B cell (primary cell): ENCODE measurements around the gene SFXN1. TPM values are rescaled to one million over a fixed set of nuclear protein-coding genes. Genes with fewer than 3 reads are reported as not detected.

ENCODE experiments used
- ATAC-seq: fragments of 200-7000 bp; cut with Tn5 transposase; one replicate; pipeline ENCODE4 v1.10.0; 2021; ENCODE audit warnings: low read depth, mild to moderate bottlenecking, moderate number of reproducible peaks, moderate library complexity
- CTCF ChIA-PET: fragments of 350-600 bp; sonication (Branson Sonifier 250); formaldehyde crosslinking; loops from one replicate; lab custom pipeline; 2021; ENCODE audit warnings: antibody characterized with exemption, inconsistent platforms; lab: Charles Lee
- POLR2A ChIA-PET: fragments of 350-600 bp; sonication (Branson Sonifier 250); formaldehyde crosslinking; loops from one replicate; lab custom pipeline; 2021; ENCODE audit warnings: antibody characterized with exemption; lab: Charles Lee
- DNase-seq: peaks from one replicate; pipeline ENCODE4 v3.0.0; 2013
- H2AFZ ChIP-seq: 2 replicates; pipeline ENCODE4 v1.6.1; 2012; ENCODE audit warnings: mild to moderate bottlenecking, low read depth, low read length; ENCODE audit not compliant: insufficient read depth, poor library complexity, severe bottlenecking
- H3K27ac ChIP-seq, 2 donors: 1 replicate in 1 of 2; 2 replicates in 1 of 2; pipeline ENCODE4 v1.5.1; 2012 to 2013; ENCODE audit warnings: low read length in 2 of 2, mild to moderate bottlenecking in 2 of 2, moderate library complexity in 1 of 2
- H3K27me3 ChIP-seq, 4 experiments: fragments of 200-600 bp in 1 of 4; sonication (generic) in 1 of 4; replicated peaks in 1 of 4; 1 replicate in 2 of 4; 2 replicates in 2 of 4; pipeline versions ENCODE4 v1.6.1 to v1.7.0; 2013 to 2016; ENCODE audit warnings: low read length in 3 of 4, mild to moderate bottlenecking in 2 of 4, mixed read lengths in 1 of 4, moderate library complexity in 1 of 4; ENCODE audit not compliant: insufficient read depth in 4 of 4, control insufficient read depth in 3 of 4; ENCODE audit errors: control extremely low read depth in 1 of 4
- H3K36me3 ChIP-seq, 2 experiments: replicated peaks in 1 of 2; 1 replicate in 1 of 2; 2 replicates in 1 of 2; pipeline versions ENCODE4 v1.6.1 to v1.7.1; 2013; ENCODE audit warnings: low read length in 1 of 2; ENCODE audit not compliant: insufficient read depth in 2 of 2, control insufficient read depth in 1 of 2; ENCODE audit errors: control extremely low read depth in 1 of 2, extremely low read depth in 1 of 2
- H3K4me1 ChIP-seq, 2 donors: fragments of 200-600 bp in 1 of 2; sonication (generic) in 1 of 2; 1 replicate in 1 of 2; 2 replicates in 1 of 2; pipeline versions ENCODE4 v1.5.1 to v1.6.1; 2013 to 2017; ENCODE audit warnings: low read length in 2 of 2; ENCODE audit not compliant: control insufficient read depth in 2 of 2, insufficient read depth in 2 of 2
- H3K4me2 ChIP-seq: replicated peaks from 2 replicates; pipeline ENCODE3; 2012; ENCODE audit warnings: mild to moderate bottlenecking, low read depth, low read length; ENCODE audit not compliant: poor library complexity, severe bottlenecking
- H3K4me3 ChIP-seq, 5 experiments: fragments of 200-600 bp in 1 of 5; sonication (generic) in 1 of 5; 1 replicate in 3 of 5; 2 replicates in 2 of 5; pipeline versions ENCODE4 v1.5.1 to v1.7.0; 2011 to 2016; ENCODE audit warnings: low read length in 4 of 5, mild to moderate bottlenecking in 4 of 5, low read depth in 2 of 5, control low read depth in 1 of 5, moderate library complexity in 1 of 5; ENCODE audit not compliant: insufficient read depth in 1 of 5; ENCODE audit errors: control extremely low read depth in 1 of 5, extremely low read depth in 1 of 5
- H3K79me2 ChIP-seq: fragments of 200-600 bp; sonication (generic); one replicate; pipeline ENCODE4 v1.6.0; 2016; ENCODE audit warnings: low read length; ENCODE audit not compliant: control insufficient read depth, insufficient read depth
- H3K9ac ChIP-seq: fragments of 200-600 bp; sonication (generic); 2 replicates; pipeline ENCODE4 v1.6.1; 2017; ENCODE audit warnings: mild to moderate bottlenecking, low read length, moderate library complexity
- H3K9me3 ChIP-seq, 3 donors: one replicate each; pipeline versions ENCODE4 v1.6.1 to v1.7.1; 2013; ENCODE audit warnings: low read length in 2 of 3; ENCODE audit not compliant: control insufficient read depth in 2 of 3, insufficient read depth in 1 of 3; ENCODE audit errors: control extremely low read depth in 1 of 3
- H4K20me1 ChIP-seq: 2 replicates; pipeline ENCODE4 v1.6.0; 2012; ENCODE audit warnings: mild to moderate bottlenecking, low read length; ENCODE audit not compliant: insufficient read depth, control insufficient read depth, poor library complexity, severe bottlenecking
- H3K27ac Mint-ChIP-seq: one replicate; pipeline ENCODE4 v1.8.0; 2021; ENCODE audit warnings: mixed read lengths
- H3K27me3 Mint-ChIP-seq: one replicate; pipeline ENCODE4 v1.8.0; 2021; ENCODE audit warnings: mixed read lengths
- H3K4me1 Mint-ChIP-seq: one replicate; pipeline ENCODE4 v1.8.0; 2021; ENCODE audit warnings: mixed read lengths
- H3K4me3 Mint-ChIP-seq: one replicate; pipeline ENCODE4 v1.8.0; 2021; ENCODE audit warnings: mixed read lengths
- H3K9me3 Mint-ChIP-seq: one replicate; pipeline ENCODE4 v1.8.0; 2022; ENCODE audit warnings: mixed read lengths; ENCODE audit not compliant: insufficient read depth
- EZH2 ChIP-seq: IDR thresholded peaks from 2 replicates; pipeline ENCODE4 v1.6.1; 2012; ENCODE audit warnings: borderline replicate concordance, low read depth, mild to moderate bottlenecking, moderate library complexity, low read length; ENCODE audit not compliant: insufficient read depth, poor library complexity, severe bottlenecking
- WGBS: methylation state at CpG from one replicate; pipeline ENCODE4 v1.1.5; 2013; ENCODE audit warnings: missing lambda C conversion rate; ENCODE audit not compliant: insufficient coverage; 5-methylcytosine and 5-hydroxymethylcytosine counted together
- intact Hi-C: fragments of 100-400 bp; cut with micrococcal nuclease; formaldehyde crosslinking; loops from one replicate; pipeline ENCODE4 v1.10.0; 2022
- polyA plus RNA-seq: library from polyadenylated mRNA; depleted of rRNA; stranded (reverse); fragments of >200 nt; gene quantifications from 2 replicates; pipeline ENCODE4 v1.2.3, GENCODE V29; 2012
- total RNA-seq, 2 donors: library from RNA; stranded (reverse); fragments of 120-200 nt in 1 of 2; gene quantifications; 1 replicate in 1 of 2; 2 replicates in 1 of 2; pipeline versions ENCODE4 v1.2.3 to v1.2.4, GENCODE V29; 2013 to 2022
- TF ChIP-seq, protein P1 (sequence below): fragments of 200-600 bp; IDR thresholded peaks from one replicate; pipeline ENCODE4 v1.8.0; 2022; ENCODE audit warnings: antibody characterized with exemption, mild to moderate bottlenecking

SFXN1 gene
- total and polyA plus RNA-seq, 2 donors (not counting 1 experiment from before 2014, with no cell fraction given), result 16.4 to 30.5 TPM

- peaks cover 5% of the 10 kb centered on the region for H3K4me1 Mint-ChIP-seq
- Histone ChIP-seq H3K9ac (no peak overlapping the region), H3K4me3 (no peak overlapping the region), H4K20me1 (peaks cover 4% of the 10 kb centered on the region), H2AFZ (no peak overlapping the region), H3K4me1 (no peaks in the 10 kb centered on the region), H3K36me3 (peaks cover 10 to 45% of the 10 kb centered on the region in 2 experiments), H3K4me2 (no peak overlapping the region), H3K79me2 (peaks cover 56% of the 10 kb centered on the region), H3K27me3 (no peaks in the 10 kb centered on the region), H3K9me3 (no peaks in the 10 kb centered on the region), H3K27ac (no peak overlapping the region)
- TF ChIP-seq, protein P1, sequence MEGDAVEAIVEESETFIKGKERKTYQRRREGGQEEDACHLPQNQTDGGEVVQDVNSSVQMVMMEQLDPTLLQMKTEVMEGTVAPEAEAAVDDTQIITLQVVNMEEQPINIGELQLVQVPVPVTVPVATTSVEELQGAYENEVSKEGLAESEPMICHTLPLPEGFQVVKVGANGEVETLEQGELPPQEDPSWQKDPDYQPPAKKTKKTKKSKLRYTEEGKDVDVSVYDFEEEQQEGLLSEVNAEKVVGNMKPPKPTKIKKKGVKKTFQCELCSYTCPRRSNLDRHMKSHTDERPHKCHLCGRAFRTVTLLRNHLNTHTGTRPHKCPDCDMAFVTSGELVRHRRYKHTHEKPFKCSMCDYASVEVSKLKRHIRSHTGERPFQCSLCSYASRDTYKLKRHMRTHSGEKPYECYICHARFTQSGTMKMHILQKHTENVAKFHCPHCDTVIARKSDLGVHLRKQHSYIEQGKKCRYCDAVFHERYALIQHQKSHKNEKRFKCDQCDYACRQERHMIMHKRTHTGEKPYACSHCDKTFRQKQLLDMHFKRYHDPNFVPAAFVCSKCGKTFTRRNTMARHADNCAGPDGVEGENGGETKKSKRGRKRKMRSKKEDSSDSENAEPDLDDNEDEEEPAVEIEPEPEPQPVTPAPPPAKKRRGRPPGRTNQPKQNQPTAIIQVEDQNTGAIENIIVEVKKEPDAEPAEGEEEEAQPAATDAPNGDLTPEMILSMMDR, result no peak
- no peak for TF ChIP-seq EZH2
- no peaks in the 10 kb centered on the region for H3K27me3 Mint-ChIP-seq
- no peak overlapping the region for H3K4me3 Mint-ChIP-seq
- no peak for ATAC-seq
- ChIA-PET POLR2A (no interaction called here), CTCF (no interaction called here)
- no peaks in the 10 kb centered on the region for H3K9me3 Mint-ChIP-seq
- DNase-seq, result no peak
- intact Hi-C loops, result no loop called here
- 35% methylated on average over 3 of the region's 6 CpGs for WGBS
- no peak overlapping the region for H3K27ac Mint-ChIP-seq
Observed at GRCh38 chr5:175489693-175490443, 11.5 kb downstream of the SFXN1 start.

DNA sequence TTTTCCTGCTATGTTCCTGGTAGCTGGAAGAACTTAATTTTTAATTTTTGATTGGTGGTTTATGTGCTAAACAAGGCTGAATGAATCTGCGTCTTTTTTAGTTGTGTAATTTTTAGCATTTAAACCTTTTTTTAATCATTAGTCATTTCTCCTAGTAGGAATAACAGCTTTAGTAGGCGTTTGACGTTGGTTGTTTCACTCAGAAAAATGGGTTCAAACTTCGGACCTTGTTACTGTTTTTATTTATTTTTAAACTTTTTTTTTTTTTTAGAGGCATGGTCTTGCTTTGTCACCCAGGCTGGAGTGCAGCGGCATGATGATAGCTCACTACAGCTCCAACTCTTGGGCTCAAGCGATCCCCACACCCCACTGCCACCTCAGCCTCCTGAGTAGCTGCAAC lies 12.9 kb downstream of the SFXN1 start:
- no peak overlapping the region for H3K9ac ChIP-seq
- H2AFZ ChIP-seq, result no peak overlapping the region
- no peak for DNase-seq
- H3K9me3 ChIP-seq, result no peaks in the 10 kb centered on the region
- Mint-ChIP-seq H3K27ac (no peak overlapping the region), H3K9me3 (no peaks in the 10 kb centered on the region), H3K27me3 (no peaks in the 10 kb centered on the region), H3K4me3 (no peak overlapping the region), H3K4me1 (peaks cover 3% of the 10 kb centered on the region)
- H3K36me3 ChIP-seq, result peaks cover 11 to 48% of the 10 kb centered on the region in 2 experiments
- H3K79me2 ChIP-seq, result peaks cover 46% of the 10 kb centered on the region
- H3K27ac ChIP-seq, result no peak overlapping the region
- no peaks in the 10 kb centered on the region for H3K4me1 ChIP-seq
- whole genome bisulfite sequencing, result no CpG with 5 or more reads among the region's 6 CpGs
- TF ChIP-seq EZH2, result no peak
- TF ChIP-seq, protein P1, result no peak
- H3K27me3 ChIP-seq, result no peaks in the 10 kb centered on the region
- H3K4me3 ChIP-seq, result no peak overlapping the region
- no peak for ATAC-seq
- peaks cover 6% of the 10 kb centered on the region for H4K20me1 ChIP-seq
- no peak overlapping the region for H3K4me2 ChIP-seq
- POLR2A ChIA-PET, result no interaction called here
- CTCF ChIA-PET, result no interaction called here
- intact Hi-C loops, result no loop called here
